D721Med (cell line): Measurements from ENCODE around the gene ZC3H11A.

Source experiments
- DNase-seq: peaks from one replicate; pipeline ENCODE4 v3.0.0; 2011; ENCODE audit warnings: low spot score; ENCODE audit not compliant: insufficient read length
- FAIRE-seq: peaks from 2 replicates; lab custom pipeline; 2011; peaks lifted over from hg19 to GRCh38; lab: Jason Lieb, UNC
- CTCF ChIP-seq: IDR thresholded peaks from 2 replicates; pipeline ENCODE4 v1.5.1; 2012; ENCODE audit warnings: mild to moderate bottlenecking, control low read depth; ENCODE audit not compliant: insufficient read depth; ENCODE audit errors: missing control alignments

The ZC3H11A gene

GRCh38 chr1:203772836-203773235 lies 22.6 kb upstream of the ZC3H11A start:
- FAIRE-seq (no peak), DNase-seq (no peak)
- TF ChIP-seq CTCF: no peak

DNA sequence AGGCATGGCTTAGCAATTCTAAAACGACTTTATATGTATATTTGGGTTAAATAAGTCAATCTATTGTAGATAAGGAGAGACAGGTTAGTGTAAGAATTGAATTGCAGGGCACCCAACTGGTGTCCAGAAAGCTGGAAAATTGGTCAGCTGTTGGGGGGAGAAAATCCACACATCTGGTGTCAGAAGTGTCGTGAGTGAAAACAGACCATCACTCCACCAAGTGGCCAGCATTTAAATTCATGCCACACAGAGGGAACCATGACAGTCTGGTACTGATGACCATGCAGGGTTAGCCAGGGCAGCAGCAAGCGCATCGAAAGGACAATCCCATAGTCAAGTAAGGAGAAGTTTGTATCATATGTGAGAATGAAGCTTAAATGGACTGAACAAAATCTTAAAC lies 18.8 kb upstream of the ZC3H11A start:
- TF ChIP-seq CTCF: no peak
- FAIRE-seq (no peak), DNase-seq (no peak)

DNA sequence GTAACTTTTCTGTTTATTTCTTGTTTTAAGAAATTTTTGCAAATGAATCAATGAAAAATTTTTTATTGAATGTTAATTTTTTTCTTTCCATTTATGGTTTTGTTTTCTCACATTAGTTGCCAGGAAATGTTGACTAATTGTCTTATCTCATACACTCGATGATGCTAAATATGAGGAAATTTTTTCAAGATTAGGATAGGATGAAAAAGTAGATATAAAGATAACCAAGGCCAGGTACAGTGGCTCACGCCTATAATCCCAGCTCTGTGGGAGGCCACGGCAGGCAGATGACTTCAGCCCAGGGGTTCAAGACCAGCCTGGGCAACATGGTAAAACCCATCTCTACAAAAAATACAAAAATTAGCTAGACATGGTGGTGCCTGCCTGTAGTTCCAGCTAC lies 17.8 kb upstream of the ZC3H11A start:
- FAIRE-seq (no peak), DNase-seq (no peak)
- no peak for TF ChIP-seq CTCF

DNA sequence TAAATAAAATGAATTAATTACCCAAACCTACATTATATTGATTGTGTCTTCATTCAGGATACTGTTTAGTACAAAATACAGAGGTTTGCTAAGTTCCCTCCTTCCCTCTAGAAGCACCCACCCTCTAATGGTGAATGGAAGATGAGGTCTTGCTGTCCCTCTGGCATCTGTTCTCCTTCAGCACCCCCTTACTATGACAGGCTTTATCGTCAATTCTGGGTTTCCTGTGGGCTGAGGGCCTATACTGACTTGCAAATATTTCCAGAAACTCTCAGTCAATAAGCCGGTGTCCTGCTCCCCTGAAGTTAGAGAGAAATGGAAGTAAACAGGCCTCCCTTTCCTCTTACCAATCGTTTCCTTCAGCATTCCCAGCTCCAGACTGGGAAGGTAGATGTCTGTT lies 17.3 kb upstream of the ZC3H11A start:
- DNase-seq: no peak
- FAIRE-seq: no peak
- TF ChIP-seq CTCF: no peak

GRCh38 chr1:203778789-203779188 lies 16.6 kb upstream of the ZC3H11A start:
- no peak for FAIRE-seq

GRCh38 chr1:203781962-203782361 lies 13.5 kb upstream of the ZC3H11A start:
- TF ChIP-seq CTCF: no peak
- no peak for DNase-seq
- no peak for FAIRE-seq

More at GRCh38 chr1:203778789-203779188, 16.6 kb upstream of the ZC3H11A start:
- no peak for DNase-seq
- no peak for TF ChIP-seq CTCF

- TF ChIP-seq CTCF: no peak
- no peak for FAIRE-seq
Measured at GRCh38 chr1:203789966-203790365, 5.5 kb upstream of the ZC3H11A start.

More at GRCh38 chr1:203789966-203790365, 5.5 kb upstream of the ZC3H11A start:
- DNase-seq: no peak
